ENCODE results near the gene ARHGAP4. TPM values are rescaled to one million over a fixed set of nuclear protein-coding genes. Genes with fewer than 3 reads are reported as not detected.

The ARHGAP4 gene
- total RNA-seq, 1 donor from 2014 or later: 16.4 TPM

- Mint-ChIP-seq H3K9me3 (ENCODE audit: low read depth) (peaks cover 9% of the 10 kb centered on the region), H3K36me3 (ENCODE audit: insufficient read depth) (no peaks in the 10 kb centered on the region), H3K4me1 (ENCODE audit: low read depth) (no peaks in the 10 kb centered on the region), H3K27ac (no peak overlapping the region), H3K4me3 (ENCODE audit: low read depth) (no peak overlapping the region), H3K27me3 (peaks cover 50% of the 10 kb centered on the region)
- no peak for TF ChIP-seq CTCF (IDR thresholded peaks at IDR 0.05; ENCODE audit: unreplicated experiment)
- no peak for DNase-seq (ENCODE audit: low spot score, unreplicated experiment)
Measured at GRCh38 chrX:153885208-153885787, 40.8 kb downstream of the ARHGAP4 start.

- no peaks in the 10 kb centered on the region for H3K36me3 Mint-ChIP-seq (ENCODE audit: insufficient read depth)
Measured at GRCh38 chrX:153884590-153884989, 41.5 kb downstream of the ARHGAP4 start.

GRCh38 chrX:153884136-153884535 lies 41.9 kb downstream of the ARHGAP4 start:
- Mint-ChIP-seq H3K36me3 (ENCODE audit: insufficient read depth) (no peaks in the 10 kb centered on the region), H3K4me3 (ENCODE audit: low read depth) (no peak overlapping the region), H3K4me1 (ENCODE audit: low read depth) (no peaks in the 10 kb centered on the region), H3K27ac (no peak overlapping the region), H3K27me3 (peaks cover 52% of the 10 kb centered on the region), H3K9me3 (ENCODE audit: low read depth) (peaks cover 6% of the 10 kb centered on the region)
- DNase-seq (ENCODE audit: low spot score, unreplicated experiment): no peak
- no peak for TF ChIP-seq CTCF (IDR thresholded peaks at IDR 0.05; ENCODE audit: unreplicated experiment)

More at GRCh38 chrX:153884590-153884989, 41.5 kb downstream of the ARHGAP4 start:
- Mint-ChIP-seq H3K4me1 (ENCODE audit: low read depth) (no peaks in the 10 kb centered on the region), H3K9me3 (ENCODE audit: low read depth) (peaks cover 6% of the 10 kb centered on the region), H3K4me3 (ENCODE audit: low read depth) (no peak overlapping the region), H3K27me3 (peaks cover 49% of the 10 kb centered on the region), H3K27ac (no peak overlapping the region)
- peak; percentile 16 for TF ChIP-seq CTCF (IDR thresholded peaks at IDR 0.05; ENCODE audit: unreplicated experiment)
- no peak for DNase-seq (ENCODE audit: low spot score, unreplicated experiment)

- TF ChIP-seq CTCF (IDR thresholded peaks at IDR 0.05; ENCODE audit: unreplicated experiment): no peak
- no peaks in the 10 kb centered on the region for H3K4me1 Mint-ChIP-seq (ENCODE audit: low read depth)
- peaks cover 51% of the 10 kb centered on the region for H3K27me3 Mint-ChIP-seq
- no peak for DNase-seq (ENCODE audit: low spot score, unreplicated experiment)
- no peak overlapping the region for H3K4me3 Mint-ChIP-seq (ENCODE audit: low read depth)
- H3K27ac Mint-ChIP-seq: no peak overlapping the region
- peaks cover 3% of the 10 kb centered on the region for H3K9me3 Mint-ChIP-seq (ENCODE audit: low read depth)
- no peaks in the 10 kb centered on the region for H3K36me3 Mint-ChIP-seq (ENCODE audit: insufficient read depth)
Measured at GRCh38 chrX:153883163-153883843, 42.8 kb downstream of the ARHGAP4 start.

- H3K27ac Mint-ChIP-seq: no peak overlapping the region
- TF ChIP-seq CTCF (IDR thresholded peaks at IDR 0.05; ENCODE audit: unreplicated experiment): no peak
- H3K4me3 Mint-ChIP-seq (ENCODE audit: low read depth): no peak overlapping the region
- H3K9me3 Mint-ChIP-seq (ENCODE audit: low read depth): peaks cover 6% of the 10 kb centered on the region
- no peaks in the 10 kb centered on the region for H3K4me1 Mint-ChIP-seq (ENCODE audit: low read depth)
- no peak for DNase-seq (ENCODE audit: low spot score, unreplicated experiment)
- H3K36me3 Mint-ChIP-seq (ENCODE audit: insufficient read depth): no peaks in the 10 kb centered on the region
- H3K27me3 Mint-ChIP-seq: peaks cover 48% of the 10 kb centered on the region
Measured at GRCh38 chrX:153882557-153882956, 43.5 kb downstream of the ARHGAP4 start.

Data from progenitor cell of endocrine pancreas (in vitro differentiated cells).